OCI-LY7 (cell line): Measurements from ENCODE around the gene RAB13.
A peak's percentile ranks its signal among the peaks of the same experiment; 100 is the strongest.

Experiments used
- EZH2phosphoT487 ChIP-seq: fragments of 200-600 bp; sonication (generic); IDR thresholded peaks from 2 replicates; pipeline ENCODE4 v1.6.1; 2018; ENCODE audit warnings: low read depth, borderline replicate concordance, mild to moderate bottlenecking, mixed run types, antibody characterized with exemption, low read length, moderate library complexity, mixed read lengths
- TF ChIP-seq, protein P1 (sequence below): fragments of 200-600 bp; sonication (generic); conservative IDR thresholded peaks from 2 replicates; pipeline ENCODE4 v1.5.1; 2014; ENCODE audit warnings: mild to moderate bottlenecking, antibody characterized with exemption, low read length, moderate library complexity, mixed read lengths

DNA sequence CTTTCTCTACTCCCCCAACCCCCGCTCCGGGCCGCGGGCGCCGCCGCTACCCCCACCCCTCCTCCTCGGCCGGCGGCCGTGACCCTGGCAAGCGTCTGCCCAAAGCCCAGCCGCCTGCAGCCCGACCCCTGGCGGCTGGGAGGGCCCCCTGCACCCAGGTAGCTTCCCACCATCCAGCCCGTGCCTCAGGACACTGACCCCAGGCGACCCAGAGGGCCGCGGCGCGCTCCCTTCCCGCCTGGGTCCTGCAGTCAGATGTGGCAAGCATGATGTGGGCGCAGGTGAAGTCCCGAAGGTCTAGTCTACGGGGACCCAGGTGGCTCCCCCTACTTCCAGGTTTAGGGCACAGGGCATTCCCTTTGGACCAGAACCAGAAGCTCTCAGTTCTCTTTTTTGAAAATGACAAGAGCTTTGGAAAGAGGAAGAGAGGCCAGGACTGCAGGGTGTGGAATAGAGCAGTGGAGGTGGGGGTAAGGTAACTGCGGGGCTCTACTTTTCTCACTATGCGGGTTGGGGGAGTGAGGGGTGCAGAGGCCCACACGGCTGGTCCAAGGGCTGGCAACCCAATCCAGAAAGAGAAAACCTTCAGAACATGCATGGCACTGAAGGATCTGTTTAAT, 39.4 kb downstream of the RAB13 start, which contains the start of gene DENND4B:
- TF ChIP-seq, protein P1, sequence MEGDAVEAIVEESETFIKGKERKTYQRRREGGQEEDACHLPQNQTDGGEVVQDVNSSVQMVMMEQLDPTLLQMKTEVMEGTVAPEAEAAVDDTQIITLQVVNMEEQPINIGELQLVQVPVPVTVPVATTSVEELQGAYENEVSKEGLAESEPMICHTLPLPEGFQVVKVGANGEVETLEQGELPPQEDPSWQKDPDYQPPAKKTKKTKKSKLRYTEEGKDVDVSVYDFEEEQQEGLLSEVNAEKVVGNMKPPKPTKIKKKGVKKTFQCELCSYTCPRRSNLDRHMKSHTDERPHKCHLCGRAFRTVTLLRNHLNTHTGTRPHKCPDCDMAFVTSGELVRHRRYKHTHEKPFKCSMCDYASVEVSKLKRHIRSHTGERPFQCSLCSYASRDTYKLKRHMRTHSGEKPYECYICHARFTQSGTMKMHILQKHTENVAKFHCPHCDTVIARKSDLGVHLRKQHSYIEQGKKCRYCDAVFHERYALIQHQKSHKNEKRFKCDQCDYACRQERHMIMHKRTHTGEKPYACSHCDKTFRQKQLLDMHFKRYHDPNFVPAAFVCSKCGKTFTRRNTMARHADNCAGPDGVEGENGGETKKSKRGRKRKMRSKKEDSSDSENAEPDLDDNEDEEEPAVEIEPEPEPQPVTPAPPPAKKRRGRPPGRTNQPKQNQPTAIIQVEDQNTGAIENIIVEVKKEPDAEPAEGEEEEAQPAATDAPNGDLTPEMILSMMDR: peak; percentile 87
- no peak for TF ChIP-seq EZH2phosphoT487
